Peyer's patch (tissue), 4 donors: Measurements from ENCODE around the gene HSPA4.

Experiments
- POLR2A ChIP-seq, 2 donors: fragments of 450-650 bp; IDR thresholded peaks; one replicate each; pipeline ENCODE4 v1.5.1; 2017; ENCODE audit warnings: antibody characterized with exemption in 2 of 2, mild to moderate bottlenecking in 2 of 2, moderate library complexity in 2 of 2
- TF ChIP-seq, protein P1 (sequence below), 6 experiments: fragments of 450-650 bp in 4 of 6; fragments of 200-600 bp in 2 of 6; sonication (generic) in 1 of 6; IDR thresholded peaks; one replicate each; pipeline ENCODE4 v1.5.1; 2017 to 2019; ENCODE audit warnings: antibody characterized with exemption in 6 of 6, mild to moderate bottlenecking in 3 of 6, moderate library complexity in 1 of 6

DNA sequence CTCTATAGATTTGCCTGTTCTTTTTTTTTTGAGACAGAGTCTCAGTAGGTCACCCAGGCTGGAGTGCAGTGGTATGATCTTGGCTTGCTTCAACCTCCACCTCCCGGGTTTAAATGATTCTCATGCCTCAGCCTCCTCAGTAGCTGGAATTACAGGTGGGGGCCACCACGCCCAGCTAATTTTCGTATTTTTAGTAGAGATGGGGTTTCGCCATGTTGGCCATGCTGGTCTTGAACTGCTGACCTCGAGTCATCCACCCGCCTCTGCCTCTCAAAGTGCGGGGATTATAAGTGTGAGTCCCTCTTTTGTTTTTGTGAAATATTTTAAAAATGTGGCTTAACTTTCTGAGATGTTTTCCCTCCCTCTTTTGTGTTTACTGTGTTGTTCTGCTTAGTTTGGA is 29.2 kb downstream of the HSPA4 start:
- no peak for TF ChIP-seq POLR2A (IDR thresholded peaks at IDR 0.05)
- TF ChIP-seq, protein P1, sequence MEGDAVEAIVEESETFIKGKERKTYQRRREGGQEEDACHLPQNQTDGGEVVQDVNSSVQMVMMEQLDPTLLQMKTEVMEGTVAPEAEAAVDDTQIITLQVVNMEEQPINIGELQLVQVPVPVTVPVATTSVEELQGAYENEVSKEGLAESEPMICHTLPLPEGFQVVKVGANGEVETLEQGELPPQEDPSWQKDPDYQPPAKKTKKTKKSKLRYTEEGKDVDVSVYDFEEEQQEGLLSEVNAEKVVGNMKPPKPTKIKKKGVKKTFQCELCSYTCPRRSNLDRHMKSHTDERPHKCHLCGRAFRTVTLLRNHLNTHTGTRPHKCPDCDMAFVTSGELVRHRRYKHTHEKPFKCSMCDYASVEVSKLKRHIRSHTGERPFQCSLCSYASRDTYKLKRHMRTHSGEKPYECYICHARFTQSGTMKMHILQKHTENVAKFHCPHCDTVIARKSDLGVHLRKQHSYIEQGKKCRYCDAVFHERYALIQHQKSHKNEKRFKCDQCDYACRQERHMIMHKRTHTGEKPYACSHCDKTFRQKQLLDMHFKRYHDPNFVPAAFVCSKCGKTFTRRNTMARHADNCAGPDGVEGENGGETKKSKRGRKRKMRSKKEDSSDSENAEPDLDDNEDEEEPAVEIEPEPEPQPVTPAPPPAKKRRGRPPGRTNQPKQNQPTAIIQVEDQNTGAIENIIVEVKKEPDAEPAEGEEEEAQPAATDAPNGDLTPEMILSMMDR (IDR thresholded peaks at IDR 0.05): no peak
